Inflammatory macrophage treated with lipopolysaccharide for 1 hour (primary cell): Measurements from ENCODE around the gene ITGA3.
"Not testable (repeated sequence)": the region's sequence is repeated elsewhere in the genome, so short reads cannot be mapped to it uniquely, and the experiment has no call there.

Experiments used
- DNase-seq, 2 donors: peaks; one replicate each; pipeline ENCODE4 v3.0.0-alpha.2; 2020 to 2022

ITGA3 gene

DNA sequence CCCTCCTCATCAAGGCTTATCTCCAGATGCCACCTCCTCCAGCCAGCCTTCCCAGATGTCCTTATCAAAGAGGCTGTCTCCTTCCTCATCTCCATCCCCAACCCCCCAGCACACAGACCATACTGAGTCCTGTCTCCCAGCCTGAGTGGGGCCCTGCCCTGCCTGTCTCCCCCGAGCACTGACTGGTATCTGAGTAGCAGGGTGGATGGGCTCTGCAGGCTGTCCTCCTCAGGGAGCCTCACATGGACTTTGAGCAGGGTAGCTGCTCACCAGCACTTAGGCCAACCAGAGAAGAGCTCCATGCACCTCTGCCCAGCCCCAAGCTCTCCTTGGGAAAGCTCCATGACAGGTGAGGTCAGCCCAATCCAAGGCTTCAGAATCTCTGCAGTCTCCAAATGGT lies 20.0 kb upstream of the ITGA3 start:
- DNase-seq, result no peak

DNA sequence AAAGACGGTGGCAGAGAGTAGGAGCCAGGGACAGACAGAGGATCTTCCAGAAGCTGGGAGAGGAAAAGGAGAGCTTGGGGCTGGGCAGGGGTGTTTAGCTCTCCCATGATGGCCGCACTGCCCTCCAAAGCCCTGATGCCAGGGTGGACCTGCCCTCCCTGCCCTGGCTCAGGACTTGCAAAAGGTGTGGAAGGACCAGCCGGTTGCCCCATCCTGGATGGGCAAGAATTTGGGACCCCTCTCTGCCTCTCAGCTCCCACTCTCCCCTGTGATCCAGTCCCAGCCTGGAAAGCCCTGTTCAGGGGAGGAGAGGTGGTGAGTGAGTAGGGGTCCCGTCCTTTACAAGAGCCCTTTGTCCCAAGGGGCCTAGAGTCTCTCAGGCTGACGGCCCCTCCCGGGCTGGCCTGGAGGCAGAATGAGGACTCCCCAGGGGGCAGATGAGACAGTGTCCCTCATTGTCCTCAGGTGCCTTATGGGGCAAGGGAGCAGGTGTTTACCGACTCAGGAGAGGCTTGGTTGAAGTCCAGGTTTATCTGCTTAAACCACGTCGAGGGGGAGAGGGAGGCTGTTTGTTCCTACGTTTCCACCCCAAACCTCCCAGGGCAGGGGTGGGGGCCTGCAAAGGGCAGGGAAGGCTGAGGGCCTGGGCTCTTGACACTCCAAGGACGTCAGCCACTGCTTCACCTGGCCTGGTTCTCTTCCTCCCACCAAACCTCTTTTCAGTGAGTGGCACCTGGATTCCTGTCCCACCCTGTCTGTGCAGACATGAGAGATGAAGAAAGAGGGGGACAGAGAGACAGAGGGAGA lies 19.3 kb upstream of the ITGA3 start:
- DNase-seq, result no peak

DNA sequence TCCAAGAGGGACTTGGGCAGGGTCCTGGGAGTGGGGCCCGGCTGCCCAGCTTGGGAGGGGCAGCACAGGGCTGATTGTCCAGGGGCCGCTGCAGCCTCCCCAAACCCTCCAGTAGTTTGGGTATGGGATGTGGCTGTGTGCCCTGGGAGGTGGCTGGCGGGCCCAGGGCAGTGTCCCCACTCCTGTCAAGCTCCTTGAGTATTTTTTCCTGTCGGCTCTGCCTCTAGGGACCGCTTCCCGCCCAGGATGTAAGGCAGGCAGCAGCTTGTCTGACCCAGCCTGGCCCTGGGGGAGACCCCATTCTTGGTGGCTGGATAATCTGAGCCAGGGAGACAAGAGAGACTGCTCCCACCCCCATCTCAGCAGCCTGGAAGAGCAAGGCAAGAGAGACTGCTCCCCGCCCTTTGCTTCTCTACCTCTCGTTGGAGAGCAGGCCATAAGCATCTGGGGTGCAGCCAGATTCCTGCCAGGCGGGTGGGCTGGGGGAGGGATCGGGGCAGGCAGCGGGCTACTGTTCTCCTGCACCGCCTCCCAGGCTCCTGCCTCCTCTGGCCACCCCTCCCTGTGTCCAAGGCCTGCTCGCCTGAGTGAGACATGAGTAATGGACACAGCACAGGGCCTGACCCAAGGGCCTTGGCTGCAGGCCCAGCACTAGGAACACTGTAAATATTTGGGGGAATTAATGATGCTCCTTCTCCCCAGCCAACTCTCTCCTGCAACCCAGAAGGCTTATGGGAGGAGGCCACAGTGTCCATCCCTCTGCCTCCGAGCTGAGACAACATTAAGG lies 18.4 kb upstream of the ITGA3 start:
- DNase-seq, result no peak

DNA sequence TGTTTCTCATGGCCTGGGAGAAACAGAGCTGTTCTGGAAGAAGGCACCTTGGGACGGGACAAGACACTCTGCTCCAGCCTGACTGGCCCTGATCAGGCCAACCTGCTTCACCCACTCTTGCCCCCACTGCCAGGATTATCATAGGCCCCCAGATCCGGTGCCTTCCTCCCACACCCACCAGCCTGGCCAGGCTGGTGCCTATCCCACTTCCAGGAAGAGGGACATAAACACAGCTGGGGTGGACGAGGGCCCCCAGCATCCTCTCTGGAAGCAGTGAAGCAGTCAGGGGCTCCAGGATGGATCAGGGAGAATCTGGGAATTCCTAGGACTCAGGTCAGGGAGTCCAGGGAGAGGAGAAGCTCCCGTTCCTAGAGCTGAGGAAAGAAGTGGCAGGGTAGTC lies 16.9 kb upstream of the ITGA3 start:
- DNase-seq, result no peak

DNA sequence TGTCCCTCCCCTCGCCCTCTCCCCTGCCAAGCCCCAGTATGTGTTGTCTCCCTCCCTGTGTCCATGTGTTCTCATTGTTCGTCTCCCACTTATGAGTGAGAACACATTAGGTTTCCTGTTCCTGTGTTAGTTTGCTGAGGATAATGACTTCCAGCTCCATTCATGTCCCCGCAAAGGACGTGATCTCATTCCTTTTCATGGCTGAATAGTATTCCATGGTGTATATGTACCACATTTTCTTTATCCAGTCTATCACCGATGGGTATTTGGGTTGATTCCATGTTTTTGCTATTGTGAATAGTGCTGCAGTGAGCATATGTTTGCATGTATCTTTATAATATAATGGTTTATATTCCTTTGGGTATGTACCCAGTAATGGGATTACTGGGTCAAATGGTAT lies 15.4 kb upstream of the ITGA3 start:
- DNase-seq, result not testable (repeated sequence)

DNA sequence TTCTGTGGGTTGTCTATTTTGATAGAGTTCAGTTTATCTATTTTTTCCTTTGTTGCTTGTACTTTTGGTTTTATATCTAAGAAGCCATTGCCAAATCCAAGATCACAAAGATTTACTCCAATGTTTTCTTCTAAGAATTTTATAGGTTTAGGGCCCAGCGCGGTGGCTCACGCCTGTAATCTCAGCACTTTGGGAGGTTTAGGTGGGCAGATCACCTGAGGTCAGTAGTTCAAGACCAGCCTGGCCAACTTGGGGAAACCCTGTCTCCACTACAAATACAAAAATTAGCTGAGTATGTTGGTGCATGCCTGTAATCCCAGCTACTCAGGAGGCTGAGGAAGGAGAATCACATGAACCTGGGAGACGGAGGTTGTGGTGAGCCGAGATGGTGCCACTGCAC lies 13.7 kb upstream of the ITGA3 start:
- DNase-seq, result no peak

DNA sequence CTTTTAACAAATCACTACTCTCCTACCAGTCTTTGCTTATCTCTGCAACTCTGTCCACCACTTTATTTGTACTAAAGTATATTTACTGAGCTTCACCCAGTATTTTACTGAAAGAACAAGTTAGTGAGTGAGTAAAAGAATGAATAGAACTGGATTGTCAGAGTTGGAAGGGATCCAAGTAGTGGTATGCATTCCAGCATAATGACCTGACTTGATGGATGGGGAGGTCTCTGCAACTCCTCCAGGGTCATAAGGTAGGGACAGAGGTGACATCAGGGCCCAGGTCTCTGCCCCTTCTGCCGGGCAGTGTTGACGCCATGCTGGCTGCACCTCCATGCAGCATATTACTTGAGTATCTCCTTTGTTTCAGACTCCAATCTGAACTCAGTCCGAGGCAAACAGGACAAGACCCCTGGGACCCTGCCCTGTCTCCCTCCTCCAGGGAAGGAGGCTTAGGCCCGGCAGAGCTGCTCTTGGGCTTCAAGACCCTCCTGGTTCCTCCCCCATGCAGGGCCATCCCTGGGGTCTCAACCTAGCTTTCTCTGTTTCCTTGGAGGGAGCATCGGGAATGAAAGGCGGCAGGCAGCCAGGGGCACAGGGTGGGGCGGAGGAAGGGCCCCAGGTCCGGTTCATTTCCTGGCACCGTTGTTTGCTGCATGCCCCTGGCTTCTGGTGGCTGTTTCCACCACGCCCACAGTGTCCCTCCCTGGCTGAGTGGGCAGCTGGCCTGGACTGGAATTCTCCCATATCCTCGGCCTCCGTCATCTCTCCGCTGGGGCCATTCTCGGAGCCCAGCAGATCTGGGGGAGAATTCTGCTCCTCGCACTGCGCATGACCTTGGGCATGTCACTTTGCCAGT lies 12.4 kb upstream of the ITGA3 start:
- no peak for DNase-seq

DNA sequence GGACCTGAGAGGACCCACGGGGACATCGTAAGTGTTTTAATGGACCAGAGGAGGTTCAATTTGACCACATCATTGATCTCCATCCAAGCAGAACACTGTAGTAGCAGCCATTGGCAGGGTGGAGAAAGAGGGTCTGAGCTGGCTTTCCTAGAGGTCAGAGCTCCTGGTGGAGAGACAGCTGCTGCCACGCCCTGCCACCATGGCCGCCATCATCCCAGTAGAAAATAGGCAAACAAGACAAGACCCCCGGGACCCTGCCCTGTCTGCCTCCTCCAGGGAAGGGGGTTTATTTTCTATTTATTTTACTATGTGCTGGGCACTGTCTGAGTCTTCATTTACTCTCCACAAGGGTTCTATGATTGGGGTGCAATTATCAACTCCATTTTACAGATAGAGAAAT lies 11.4 kb upstream of the ITGA3 start:
- no peak for DNase-seq

DNA sequence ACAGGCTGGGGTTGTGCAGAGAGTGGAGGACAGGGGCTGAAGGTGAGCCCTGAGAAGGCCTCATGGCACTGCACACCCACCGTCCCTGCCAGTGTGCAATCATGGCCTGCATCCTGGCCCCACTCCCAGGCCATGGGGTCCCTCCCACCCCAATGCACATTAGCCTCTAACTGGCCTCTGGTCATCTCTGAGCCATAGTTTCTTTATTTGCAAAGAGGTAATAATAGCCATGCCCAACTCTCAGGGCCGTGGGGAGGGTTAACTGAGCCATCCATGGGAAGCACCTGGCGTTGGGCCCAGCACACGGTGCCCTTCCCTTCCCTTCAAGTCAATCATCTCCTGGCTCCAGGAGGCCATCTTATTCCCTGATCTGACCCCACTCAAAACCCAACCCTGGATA lies 10.8 kb upstream of the ITGA3 start:
- no peak for DNase-seq

DNA sequence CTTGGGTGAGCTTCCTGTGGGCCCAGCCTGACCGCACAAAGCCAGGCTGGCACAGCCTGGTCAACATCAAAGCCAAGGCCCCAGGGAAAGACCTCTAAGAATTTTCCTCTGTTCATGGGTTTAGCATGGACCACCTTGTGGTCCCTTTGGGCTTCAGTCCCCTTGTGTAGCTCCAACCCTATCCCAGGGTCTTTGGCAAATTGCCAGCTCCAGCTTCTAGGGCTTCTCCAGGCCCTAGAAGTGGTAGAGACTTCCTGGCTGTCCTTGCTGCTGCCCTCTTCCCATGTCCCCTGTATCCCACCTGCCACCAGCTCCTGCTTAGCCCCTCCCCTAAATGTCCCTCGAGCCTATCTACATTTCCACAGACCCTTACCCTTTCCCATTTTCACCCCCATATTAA lies 9.7 kb upstream of the ITGA3 start:
- no peak for DNase-seq

DNA sequence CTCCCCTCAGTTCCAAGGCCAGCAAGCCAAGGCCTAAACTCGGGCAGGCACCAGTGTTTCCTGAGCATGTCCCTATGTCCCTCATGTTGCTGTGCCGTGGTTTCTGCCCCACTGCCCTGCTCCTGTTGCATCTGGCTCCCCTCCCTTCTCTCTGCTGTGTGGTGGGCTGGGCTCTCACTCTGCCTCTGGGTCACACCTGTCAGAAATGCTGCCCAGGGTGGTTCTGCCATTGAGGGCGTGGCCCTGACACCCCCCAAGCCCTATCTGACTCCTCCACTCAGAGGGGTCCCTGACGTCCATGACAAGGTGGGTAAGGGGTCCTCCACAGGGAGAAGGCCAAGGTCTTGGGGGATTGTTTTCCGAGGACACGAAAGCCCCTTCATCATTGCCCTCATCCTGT lies 9.2 kb upstream of the ITGA3 start:
- no peak for DNase-seq

DNA sequence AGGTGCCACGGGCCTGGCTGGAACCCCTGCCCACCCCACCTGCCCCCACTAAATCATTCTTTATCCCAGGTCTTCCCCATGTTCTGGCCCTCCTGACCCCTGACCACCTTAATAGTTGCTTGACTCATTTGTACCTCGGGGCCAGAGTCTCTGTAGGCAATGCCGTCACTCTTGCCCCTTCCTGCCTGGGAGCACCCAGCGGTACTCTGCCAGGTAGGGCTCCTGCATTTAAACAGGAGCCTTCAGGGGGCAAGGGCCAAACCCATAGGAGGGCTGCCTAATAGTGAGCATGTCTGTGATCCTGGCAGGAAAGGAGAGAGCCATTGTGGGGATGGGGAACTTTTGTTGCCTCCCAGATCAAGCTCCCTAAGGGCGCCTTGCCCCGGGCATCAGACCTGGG lies 8.8 kb upstream of the ITGA3 start:
- no peak for DNase-seq

DNA sequence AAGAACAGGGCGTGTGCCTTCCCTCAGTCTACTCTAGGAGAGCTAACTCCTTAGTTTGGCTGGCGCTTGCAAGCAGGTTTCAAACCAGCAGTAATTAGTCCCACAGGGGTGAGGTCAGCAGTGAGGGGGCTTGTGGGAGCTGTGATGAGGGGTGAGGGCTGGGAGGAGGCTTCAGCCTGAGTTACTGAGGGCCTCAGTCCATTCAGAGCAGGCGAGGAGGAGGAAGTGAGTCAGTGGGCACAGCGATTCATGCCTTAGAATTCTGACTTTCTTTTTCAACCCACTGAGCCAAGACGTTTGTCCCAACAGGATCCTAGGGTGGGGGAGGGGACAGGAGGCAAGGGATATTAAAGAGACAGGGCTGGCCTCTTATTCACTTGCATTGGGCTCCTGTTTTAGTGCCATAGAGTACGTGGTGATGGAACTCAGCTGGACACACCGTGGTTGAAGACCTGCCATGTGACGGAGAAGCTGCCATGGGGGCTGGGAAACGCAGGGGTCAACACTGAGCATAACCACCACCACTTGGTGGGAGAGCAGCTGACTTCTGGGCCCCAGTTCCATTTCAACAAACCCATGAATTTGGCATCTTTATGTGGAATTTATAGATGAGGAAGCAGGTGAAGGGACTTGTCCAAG lies 8.3 kb upstream of the ITGA3 start:
- DNase-seq, result peak in 1 of 2 donors; percentile 23

DNA sequence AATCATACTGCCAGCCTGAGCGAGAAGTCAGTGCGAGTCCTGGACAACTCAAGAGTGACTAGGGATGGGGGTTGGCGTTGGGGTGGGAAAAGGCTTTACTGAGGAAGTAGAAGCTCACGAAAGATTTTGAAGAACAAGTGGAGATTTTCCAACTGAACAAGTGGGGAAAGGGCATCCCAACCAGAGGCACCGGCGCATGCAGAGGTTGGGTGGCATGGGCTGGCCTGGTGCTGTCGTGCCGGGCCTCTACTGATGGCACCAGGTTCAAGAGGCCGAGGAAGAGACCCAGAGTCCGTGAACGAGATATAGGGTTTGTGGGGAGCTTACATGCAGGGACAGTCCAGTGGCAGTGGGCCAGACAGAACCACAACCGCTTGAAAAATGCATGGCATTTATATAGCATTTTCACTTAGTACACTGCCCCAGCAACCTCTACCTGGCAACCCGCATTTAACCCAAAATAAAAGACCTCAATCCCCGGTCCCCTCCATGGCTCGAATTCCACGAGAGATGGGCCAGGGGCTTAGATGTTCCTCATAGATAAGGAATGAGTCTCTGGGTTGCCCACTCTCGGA lies 7.7 kb upstream of the ITGA3 start:
- DNase-seq, result no peak

DNA sequence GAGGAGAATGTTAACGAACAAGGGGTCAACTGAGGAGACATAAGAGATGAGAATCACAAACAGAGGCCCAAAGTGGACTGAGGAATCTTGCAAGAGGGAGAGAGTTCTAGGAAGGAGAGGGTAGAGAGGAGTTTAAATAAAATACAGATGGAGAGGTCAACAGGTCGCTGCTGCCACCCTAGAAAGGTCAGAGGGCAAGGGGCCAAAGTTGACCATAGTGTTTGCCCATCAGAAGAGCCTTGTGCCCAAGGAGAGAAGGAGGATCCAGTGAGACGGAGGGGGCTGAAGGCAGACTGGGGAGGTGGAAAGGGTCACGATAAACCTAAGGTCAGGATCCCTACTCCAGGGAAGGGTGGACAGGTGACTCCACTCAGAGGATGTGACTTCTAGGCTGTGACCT lies 6.9 kb upstream of the ITGA3 start:
- DNase-seq, result no peak

DNA sequence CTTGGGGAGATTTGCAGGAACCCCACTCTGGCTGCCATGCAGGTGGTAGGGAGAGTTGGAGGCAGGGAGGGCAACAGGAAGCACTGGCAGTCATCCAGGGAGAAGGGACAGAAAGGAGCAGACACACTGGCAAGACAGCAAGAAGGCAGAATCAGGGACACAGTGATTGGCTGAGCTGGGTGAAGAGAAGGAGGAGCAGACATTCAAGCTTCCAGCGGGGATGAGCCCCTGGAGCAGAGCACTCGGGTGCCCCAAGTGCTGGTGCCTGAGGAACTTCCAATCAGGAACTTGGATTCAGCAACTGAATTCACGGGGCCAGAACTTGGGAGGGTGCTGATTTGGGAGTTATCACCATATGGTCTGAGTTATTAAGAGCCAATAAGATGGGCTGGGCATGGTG lies 6.3 kb upstream of the ITGA3 start:
- no peak for DNase-seq

DNA sequence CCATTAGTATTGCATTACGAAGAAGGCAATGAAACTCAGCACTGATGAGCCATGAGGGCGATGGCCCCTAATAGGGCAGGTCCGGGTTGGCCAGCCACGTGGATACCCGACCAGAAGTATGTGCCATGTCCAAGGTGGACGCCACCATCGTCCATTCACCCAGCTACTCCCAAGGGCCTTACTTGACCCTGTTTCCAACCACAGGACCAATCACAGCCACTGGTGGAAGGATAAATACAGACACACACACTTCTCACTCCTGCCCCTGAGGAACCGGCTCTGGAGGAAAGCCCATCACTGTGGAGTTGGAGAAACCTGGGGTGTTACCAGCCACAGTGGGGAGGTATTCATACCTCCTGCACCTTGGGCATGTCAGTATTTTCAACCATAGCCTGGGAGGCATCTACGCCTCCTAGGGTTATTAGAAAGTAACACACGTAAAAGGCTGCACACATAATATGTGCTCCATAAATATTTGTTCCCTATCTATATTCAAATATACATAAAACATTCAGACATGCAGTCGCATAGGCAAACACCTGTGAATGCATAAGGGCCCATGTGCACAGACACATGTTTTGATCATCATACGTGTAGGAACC lies 5.4 kb upstream of the ITGA3 start:
- no peak for DNase-seq

DNA sequence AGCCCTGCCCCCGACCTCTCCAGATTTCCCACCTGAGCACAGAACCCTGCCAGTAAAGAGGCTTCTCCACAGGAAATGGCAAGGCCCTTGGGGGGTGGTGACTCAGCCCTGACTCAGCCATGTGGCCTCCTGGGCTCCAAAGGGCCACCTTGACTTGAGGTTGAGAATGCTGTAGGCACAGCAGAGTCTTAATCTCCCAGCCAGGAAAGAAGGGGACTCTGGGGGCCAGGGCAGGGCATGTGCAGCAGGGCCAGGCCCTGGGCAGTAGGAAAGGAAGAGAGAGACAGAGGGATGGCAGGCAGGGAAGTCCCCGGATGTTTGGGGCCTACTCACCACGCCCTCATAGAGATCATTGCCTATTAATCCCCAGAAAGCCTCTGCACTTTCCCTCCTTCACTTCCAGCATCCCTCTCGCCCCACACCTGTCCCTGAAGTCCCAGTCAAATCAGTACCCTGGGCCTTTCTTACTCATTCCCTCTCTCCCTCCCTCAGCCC lies 4.8 kb upstream of the ITGA3 start:
- no peak for DNase-seq

DNA sequence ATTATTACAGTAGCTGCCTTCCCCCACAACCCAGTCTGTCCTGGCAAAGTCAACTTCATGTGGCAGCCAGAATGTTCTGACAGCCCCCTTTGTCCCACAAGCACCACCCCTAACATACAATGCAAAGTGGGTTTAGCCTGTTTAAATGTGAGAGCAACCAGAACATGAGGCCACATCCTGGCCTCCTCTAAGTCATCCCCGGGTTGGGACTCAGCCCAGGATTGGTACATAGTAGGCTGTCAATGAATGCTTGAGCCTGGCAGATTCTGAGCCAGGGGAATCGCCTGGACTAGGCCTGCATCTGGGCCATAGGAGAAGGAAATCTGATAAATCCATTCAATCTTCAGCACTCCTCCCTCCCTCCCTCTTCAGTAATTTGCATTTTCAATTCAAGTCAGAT lies 4.3 kb upstream of the ITGA3 start:
- no peak for DNase-seq

DNA sequence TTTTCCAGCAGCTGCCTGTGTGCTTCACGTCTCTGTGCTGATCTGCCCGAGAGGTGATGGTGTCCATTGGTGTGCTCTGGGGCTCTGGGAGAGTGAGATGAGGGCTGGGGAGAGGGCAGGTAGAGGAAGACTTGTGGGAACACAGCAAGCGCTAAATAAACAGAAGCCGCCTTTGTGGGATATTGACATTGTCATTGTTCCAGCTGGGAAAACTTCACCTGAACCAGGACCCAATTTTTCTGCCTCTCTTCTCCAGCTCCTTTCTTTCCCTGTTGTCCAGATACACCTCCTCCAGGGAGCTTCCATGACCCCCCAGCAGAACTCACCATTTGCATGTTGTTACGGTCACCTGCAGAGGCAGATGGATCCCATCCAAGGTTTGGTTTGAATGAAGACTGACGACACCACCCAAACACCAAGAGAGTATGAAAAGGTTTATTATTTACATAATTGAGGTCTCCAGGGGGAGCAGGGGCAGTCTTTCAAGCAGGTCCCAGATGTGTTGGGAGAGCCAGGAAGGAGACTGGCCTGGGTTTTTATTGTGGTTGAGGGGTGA lies 3.6 kb upstream of the ITGA3 start:
- no peak for DNase-seq

DNA sequence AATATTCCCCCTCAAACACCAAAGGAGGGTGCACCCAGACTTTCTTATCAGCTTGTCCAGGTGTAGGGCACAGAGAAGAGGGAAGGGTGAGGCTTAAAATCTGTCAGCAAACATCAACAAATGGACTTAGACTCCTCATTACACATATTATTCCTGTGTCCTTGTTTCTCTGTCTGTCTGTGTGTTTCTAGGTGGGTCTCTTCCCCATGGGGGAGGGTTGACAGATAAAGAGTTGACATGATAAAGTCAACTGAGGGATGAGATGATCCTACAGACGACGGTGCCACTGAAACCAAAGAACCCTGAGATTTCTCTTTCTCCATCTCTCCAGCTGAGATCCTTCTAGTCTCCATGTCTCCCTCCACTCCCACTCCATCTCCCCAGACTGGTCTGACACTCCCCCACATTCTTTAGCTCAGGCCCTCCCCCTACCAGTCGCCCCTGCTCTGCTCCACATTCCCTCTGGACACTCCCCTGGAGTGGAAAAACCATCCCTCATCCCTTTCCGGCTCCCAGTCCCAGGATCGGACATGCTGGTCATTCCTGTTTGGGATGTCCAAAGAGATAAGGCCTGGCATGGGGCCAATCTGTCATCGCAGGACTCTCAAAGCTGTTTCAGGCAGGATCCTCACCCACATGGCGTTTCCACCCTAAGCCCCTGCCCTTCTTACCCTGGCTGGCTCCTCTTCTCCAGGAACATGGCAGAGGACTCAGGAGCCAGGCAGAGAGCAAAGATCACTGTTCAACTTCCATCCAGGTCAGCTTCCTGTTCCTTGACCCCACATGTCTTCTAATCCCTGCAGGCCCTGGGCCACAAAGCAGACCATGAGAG lies 2.9 kb upstream of the ITGA3 start:
- no peak for DNase-seq
